Suprapubic skin (tissue), 3 donors: ENCODE data around the gene FOXF1.

Source experiments
- POLR2A ChIP-seq, 2 donors: fragments of 450-650 bp; IDR thresholded peaks; one replicate each; pipeline ENCODE4 v1.6.1; 2017; ENCODE audit warnings: antibody characterized with exemption in 2 of 2, mild to moderate bottlenecking in 2 of 2, moderate library complexity in 2 of 2
- TF ChIP-seq, protein P1 (sequence below), 2 donors: fragments of 200-600 bp in 1 of 2; fragments of 450-650 bp in 1 of 2; sonication (generic) in 1 of 2; IDR thresholded peaks; one replicate each; pipeline ENCODE4 v1.5.1; 2016 to 2019; ENCODE audit warnings: antibody characterized with exemption in 2 of 2, mild to moderate bottlenecking in 1 of 2, moderate library complexity in 1 of 2

GRCh38 chr16:86499889-86500707, 10.2 kb upstream of the FOXF1 start:
- TF ChIP-seq, protein P1, sequence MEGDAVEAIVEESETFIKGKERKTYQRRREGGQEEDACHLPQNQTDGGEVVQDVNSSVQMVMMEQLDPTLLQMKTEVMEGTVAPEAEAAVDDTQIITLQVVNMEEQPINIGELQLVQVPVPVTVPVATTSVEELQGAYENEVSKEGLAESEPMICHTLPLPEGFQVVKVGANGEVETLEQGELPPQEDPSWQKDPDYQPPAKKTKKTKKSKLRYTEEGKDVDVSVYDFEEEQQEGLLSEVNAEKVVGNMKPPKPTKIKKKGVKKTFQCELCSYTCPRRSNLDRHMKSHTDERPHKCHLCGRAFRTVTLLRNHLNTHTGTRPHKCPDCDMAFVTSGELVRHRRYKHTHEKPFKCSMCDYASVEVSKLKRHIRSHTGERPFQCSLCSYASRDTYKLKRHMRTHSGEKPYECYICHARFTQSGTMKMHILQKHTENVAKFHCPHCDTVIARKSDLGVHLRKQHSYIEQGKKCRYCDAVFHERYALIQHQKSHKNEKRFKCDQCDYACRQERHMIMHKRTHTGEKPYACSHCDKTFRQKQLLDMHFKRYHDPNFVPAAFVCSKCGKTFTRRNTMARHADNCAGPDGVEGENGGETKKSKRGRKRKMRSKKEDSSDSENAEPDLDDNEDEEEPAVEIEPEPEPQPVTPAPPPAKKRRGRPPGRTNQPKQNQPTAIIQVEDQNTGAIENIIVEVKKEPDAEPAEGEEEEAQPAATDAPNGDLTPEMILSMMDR (IDR thresholded peaks at IDR 0.05): no peak
- TF ChIP-seq POLR2A (IDR thresholded peaks at IDR 0.05): no peak
